Gastroesophageal sphincter (tissue), 4 donors: ENCODE results near the gene LRFN2. TPM values are rescaled to one million over a fixed set of nuclear protein-coding genes. Genes with fewer than 3 reads are reported as not detected.

Source experiments
- ATAC-seq: fragments of 150-250 bp; one replicate; pipeline ENCODE4 v1.9.1; 2016; ENCODE audit warnings: mild to moderate bottlenecking, moderate library complexity
- H3K27ac ChIP-seq, 4 donors: fragments of 200-600 bp; sonication (generic) in 3 of 4; 1 replicate in 3 of 4; 2 replicates in 1 of 4; pipeline ENCODE4 v1.5.1; 2016 to 2019
- H3K27me3 ChIP-seq: fragments of 200-600 bp; sonication (generic); one replicate; pipeline ENCODE4 v1.5.1; 2019
- H3K36me3 ChIP-seq, 2 donors: fragments of 200-600 bp; sonication (generic); one replicate each; pipeline ENCODE4 v1.5.1; 2019; ENCODE audit warnings: control low read depth in 1 of 2
- H3K4me1 ChIP-seq, 3 donors: fragments of 200-600 bp; sonication (generic); 1 replicate in 2 of 3; 2 replicates in 1 of 3; pipeline ENCODE4 v1.5.1; 2016 to 2019; ENCODE audit warnings: control low read depth in 2 of 3
- H3K4me3 ChIP-seq, 2 donors: fragments of 200-600 bp; sonication (generic); one replicate each; pipeline ENCODE4 v1.5.1; 2019; ENCODE audit warnings: mild to moderate bottlenecking in 1 of 2, moderate library complexity in 1 of 2
- H3K9me3 ChIP-seq, 3 donors: fragments of 200-600 bp; sonication (generic); one replicate each; pipeline ENCODE4 v1.5.1; 2017 to 2019; ENCODE audit warnings: control low read depth in 2 of 3
- CTCF ChIP-seq, 4 experiments: fragments of 200-600 bp in 2 of 4; fragments of 450-650 bp in 2 of 4; sonication (generic) in 1 of 4; IDR thresholded peaks; one replicate each; pipeline ENCODE4 v1.5.1; 2017 to 2019; ENCODE audit warnings: antibody characterized with exemption in 4 of 4, mild to moderate bottlenecking in 2 of 4, moderate library complexity in 2 of 4
- EP300 ChIP-seq: sonication (generic); formaldehyde crosslinking; IDR thresholded peaks from one replicate; pipeline ENCODE4 v1.6.1; 2017; ENCODE audit warnings: antibody characterized with exemption, mild to moderate bottlenecking
- POLR2A ChIP-seq, 2 donors: fragments of 450-650 bp; IDR thresholded peaks; one replicate each; pipeline ENCODE4 v1.6.1; 2017; ENCODE audit warnings: antibody characterized with exemption in 2 of 2, mild to moderate bottlenecking in 2 of 2, moderate library complexity in 1 of 2
- POLR2AphosphoS5 ChIP-seq: sonication (generic); formaldehyde crosslinking; IDR thresholded peaks from one replicate; pipeline ENCODE4 v1.6.1; 2017; ENCODE audit warnings: antibody characterized with exemption
- WGBS, 2 donors: methylation state at CpG; one replicate each; pipeline ENCODE4 v1.1.5; 2018; ENCODE audit warnings: low coverage in 1 of 2; 5-methylcytosine and 5-hydroxymethylcytosine counted together
- total RNA-seq, 4 donors: library from RNA; depleted of rRNA; stranded (reverse); fragments of >200 nt; gene quantifications; one replicate each; pipeline ENCODE4 v1.1.0, GENCODE V29; 2016

Gene LRFN2
- total RNA-seq, 4 donors from 2014 or later = 0.13 TPM; not detected in 3

DNA sequence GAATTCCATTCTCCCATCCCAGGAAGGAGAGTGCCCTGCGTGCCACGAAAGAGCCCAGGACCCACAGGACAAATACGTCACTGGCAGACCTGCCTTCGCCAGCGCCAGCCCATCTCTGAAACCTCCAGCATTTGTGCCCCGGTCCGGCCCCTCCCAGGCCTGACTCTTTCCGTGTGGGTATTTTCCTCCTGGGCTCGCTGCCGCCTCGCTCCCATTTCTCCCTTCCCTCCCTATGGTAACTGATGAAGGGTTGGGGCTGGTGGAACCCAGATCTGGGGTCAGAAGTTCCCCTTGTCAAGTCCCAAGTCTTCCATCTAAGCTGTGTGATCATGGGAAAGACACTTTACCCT, 208.5 kb downstream of the LRFN2 start:
- WGBS, 2 donors = 100% methylated on average over 7 of the region's 11 CpGs; no CpG with 5 or more reads in 1 of the 2 donors
- Histone ChIP-seq H3K27ac (no peak overlapping the region), H3K9me3 (no peaks in the 10 kb centered on the region), H3K36me3 (no peaks in the 10 kb centered on the region), H3K4me3 (no peak overlapping the region), H3K27me3 (no peaks in the 10 kb centered on the region), H3K4me1 (no peaks in the 10 kb centered on the region)
- ATAC-seq = no peak
- no peak for TF ChIP-seq POLR2AphosphoS5
- TF ChIP-seq EP300 = no peak
- TF ChIP-seq CTCF (IDR thresholded peaks at IDR 0.05) = no peak
- TF ChIP-seq POLR2A (IDR thresholded peaks at IDR 0.05) = no peak

DNA sequence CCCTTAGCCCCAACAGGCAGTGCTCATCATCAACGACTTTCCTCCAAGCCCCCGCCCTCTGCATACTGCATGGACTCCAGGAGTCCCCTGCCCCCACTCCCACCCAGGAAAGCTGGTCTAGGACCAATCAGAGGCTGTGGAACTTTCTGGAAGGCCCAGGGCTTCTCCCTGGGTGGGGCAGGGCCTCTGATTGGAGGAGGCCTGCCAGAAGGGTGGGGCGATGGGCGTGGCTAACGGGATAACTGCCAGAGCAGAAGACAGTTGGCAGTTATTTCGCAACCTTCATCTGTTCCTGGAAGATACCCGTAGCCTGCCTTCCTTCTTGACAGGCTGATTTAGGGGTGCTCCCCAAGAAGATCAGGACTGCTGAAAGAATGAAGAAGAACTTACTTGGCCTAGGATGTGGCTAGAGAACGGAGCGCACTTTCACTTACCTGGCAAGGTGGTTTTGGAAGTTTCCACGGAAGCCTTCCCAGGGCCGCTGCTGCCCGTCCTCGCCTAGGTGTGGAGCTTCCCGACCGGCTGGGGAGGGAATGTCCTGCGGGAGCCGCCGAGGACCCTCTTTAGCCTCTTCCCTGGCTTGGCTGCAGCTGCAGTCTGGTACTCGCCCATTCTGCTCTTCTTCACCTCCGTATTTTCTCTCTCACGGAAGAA, 209.0 kb downstream of the LRFN2 start:
- H3K27ac ChIP-seq = no peak overlapping the region
- no peak for TF ChIP-seq POLR2AphosphoS5
- no peak for TF ChIP-seq CTCF (IDR thresholded peaks at IDR 0.05)
- TF ChIP-seq POLR2A (IDR thresholded peaks at IDR 0.05) = no peak
- no peak for TF ChIP-seq EP300
- H3K4me3 ChIP-seq = no peak overlapping the region
- ATAC-seq = no peak
- no peaks in the 10 kb centered on the region for H3K27me3 ChIP-seq
- no peaks in the 10 kb centered on the region for H3K9me3 ChIP-seq
- no peaks in the 10 kb centered on the region for H3K4me1 ChIP-seq
- 78 to 93% methylated on average over 3 to 16 of the region's 21 CpGs for WGBS, 2 donors
- H3K36me3 ChIP-seq = no peaks in the 10 kb centered on the region

DNA sequence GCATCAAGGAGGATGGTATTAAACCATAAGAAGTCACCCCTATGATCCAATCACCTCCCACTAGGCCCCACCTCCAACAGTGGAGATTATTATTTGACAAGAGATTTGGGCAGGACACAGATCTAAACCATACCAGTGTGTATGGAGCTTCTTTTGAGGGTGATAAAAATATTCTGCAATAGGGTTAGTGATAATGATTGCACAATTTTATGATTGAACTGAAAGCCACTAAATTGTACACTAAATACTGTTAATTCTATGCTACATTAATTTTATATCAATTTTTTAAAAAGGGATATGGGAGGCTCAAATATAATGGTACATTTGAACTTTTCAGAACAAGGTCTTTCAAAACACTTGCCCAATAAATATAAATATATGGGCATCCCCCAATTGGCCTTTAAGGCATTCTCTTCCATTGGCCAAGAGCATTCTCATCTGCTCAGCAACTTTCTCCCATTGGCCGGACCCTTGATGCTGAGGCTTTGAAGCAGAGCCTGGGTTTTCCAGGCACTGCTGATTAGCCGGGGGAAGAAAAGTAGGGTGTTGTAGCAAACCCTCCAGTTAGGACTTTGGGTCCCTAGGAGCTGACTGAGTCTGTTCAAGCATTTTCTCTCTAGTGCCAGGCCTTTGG, 209.9 kb downstream of the LRFN2 start:
- Histone ChIP-seq H3K27me3 (no peaks in the 10 kb centered on the region), H3K4me1 (no peaks in the 10 kb centered on the region), H3K36me3 (no peaks in the 10 kb centered on the region), H3K4me3 (no peak overlapping the region), H3K9me3 (no peaks in the 10 kb centered on the region), H3K27ac (no peak overlapping the region)
- WGBS, 2 donors = 82 to 90% methylated on average over 2 of the region's 2 CpGs
- TF ChIP-seq EP300 (no peak), CTCF (IDR thresholded peaks at IDR 0.05) (no peak), POLR2A (IDR thresholded peaks at IDR 0.05) (no peak), POLR2AphosphoS5 (no peak)
- no peak for ATAC-seq

GRCh38 chr6:40376113-40376650, 211.0 kb downstream of the LRFN2 start:
- Histone ChIP-seq H3K27me3 (no peaks in the 10 kb centered on the region), H3K36me3 (no peaks in the 10 kb centered on the region), H3K4me1 (no peaks in the 10 kb centered on the region), H3K9me3 (no peaks in the 10 kb centered on the region), H3K27ac (no peak overlapping the region), H3K4me3 (no peak overlapping the region)
- WGBS, 2 donors = 63 to 91% methylated on average over 1 of the region's 1 CpG
- no peak for TF ChIP-seq CTCF (IDR thresholded peaks at IDR 0.05)
- no peak for TF ChIP-seq EP300
- TF ChIP-seq POLR2AphosphoS5 = no peak
- no peak for TF ChIP-seq POLR2A (IDR thresholded peaks at IDR 0.05)
- no peak for ATAC-seq

DNA sequence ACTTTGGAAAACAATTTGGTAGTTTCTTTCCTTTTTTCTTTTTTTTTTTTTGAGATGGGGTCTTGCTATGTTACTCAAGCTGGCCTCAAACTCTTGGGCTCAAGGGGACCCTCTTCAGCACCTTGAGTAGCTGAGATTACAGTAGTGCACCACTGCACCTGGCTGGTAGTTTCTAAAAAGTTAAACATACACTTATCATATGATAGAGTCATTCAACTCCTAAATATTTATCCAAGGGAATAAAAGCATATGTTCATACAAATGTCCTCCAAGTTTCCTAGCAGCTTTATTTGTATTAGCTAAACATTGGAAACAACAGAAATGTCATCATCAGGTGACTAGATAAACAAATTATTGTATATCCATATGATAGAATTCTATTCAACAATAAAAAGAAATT, 213.9 kb downstream of the LRFN2 start:
- Histone ChIP-seq H3K27ac (no peak overlapping the region), H3K4me3 (no peak overlapping the region), H3K4me1 (no peaks in the 10 kb centered on the region), H3K27me3 (no peaks in the 10 kb centered on the region), H3K36me3 (no peaks in the 10 kb centered on the region), H3K9me3 (no peaks in the 10 kb centered on the region)
- TF ChIP-seq POLR2A (IDR thresholded peaks at IDR 0.05) (no peak), EP300 (no peak), POLR2AphosphoS5 (no peak), CTCF (IDR thresholded peaks at IDR 0.05) (no peak)
- no peak for ATAC-seq
